Measurements from ENCODE around the gene SFRP2.

The SFRP2 gene

DNA sequence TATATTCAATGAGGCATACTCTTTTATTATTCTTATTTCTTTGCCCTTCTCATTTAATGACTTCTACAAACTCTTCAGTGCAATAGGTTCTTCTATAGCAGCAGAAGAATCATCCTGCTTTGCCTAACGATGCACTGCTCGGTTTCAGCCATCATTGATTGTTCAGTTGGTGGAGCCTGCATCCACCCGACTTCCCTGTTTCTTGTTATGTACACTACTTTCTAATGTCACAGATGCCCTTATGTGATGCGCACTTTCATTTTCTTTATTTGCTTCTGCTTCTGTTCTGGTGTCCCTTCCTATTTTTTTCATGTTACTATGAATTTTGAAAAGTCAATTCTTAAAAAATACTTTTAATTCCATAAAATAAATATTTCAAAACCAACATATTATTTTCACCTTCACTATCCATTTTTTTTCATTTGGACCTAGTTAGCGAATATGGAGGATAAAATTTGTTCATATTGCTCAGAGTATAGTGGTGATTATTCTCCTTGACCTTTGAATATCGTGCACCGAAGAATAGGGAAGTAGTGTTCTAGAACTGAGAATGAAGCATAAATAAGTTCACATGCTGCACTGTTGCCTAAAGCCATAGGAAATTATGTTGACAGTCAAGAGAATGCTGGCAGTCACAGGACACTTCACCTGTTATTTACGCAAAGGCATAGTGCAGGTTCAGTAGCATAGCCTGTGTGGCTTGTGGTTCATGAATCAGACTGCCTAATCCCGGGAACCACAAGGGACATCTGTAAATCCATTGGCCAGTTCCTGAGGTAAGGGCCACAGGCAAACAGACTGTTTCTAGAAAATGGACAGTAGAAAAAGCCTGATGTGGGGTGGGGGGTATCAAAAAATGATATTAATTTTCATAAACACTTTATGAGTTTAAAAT is 21.3 kb upstream of the SFRP2 start:
- peaks cover 33% of the 10 kb centered on the region for H3K4me1 Mint-ChIP-seq (ENCODE audit: low read depth)
- no peaks in the 10 kb centered on the region for H3K36me3 Mint-ChIP-seq (ENCODE audit: low read depth)
- DNase-seq, result no peak
- H3K27ac Mint-ChIP-seq, result peak overlapping the region; percentile 22
- H3K9me3 Mint-ChIP-seq, result no peaks in the 10 kb centered on the region
- H3K27me3 Mint-ChIP-seq, result peaks cover 9% of the 10 kb centered on the region
- H3K4me3 Mint-ChIP-seq, result no peak overlapping the region

DNA sequence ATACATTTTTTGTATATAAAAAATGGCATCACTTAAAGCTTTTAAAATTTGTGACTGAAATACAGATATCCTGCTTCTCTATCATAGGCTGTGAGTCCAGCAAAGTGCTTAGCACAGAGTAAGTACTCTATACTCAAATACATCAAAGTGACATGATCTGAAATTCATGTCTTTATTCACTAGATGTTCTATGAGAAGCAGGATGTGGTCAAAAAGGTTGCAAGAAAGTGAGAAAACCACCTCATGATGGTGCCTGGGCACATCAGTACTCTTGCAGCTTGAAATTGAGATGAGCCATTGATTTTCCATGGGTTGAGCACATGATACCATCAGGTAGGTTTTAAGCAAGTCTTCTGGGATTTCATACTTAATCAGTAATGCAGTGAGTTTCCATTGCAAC is 20.4 kb upstream of the SFRP2 start:
- no peak for DNase-seq
- Mint-ChIP-seq H3K4me1 (ENCODE audit: low read depth) (peaks cover 33% of the 10 kb centered on the region), H3K27ac (peak overlapping the region; percentile 22), H3K27me3 (peaks cover 7% of the 10 kb centered on the region), H3K9me3 (no peaks in the 10 kb centered on the region), H3K4me3 (no peak overlapping the region), H3K36me3 (ENCODE audit: low read depth) (no peaks in the 10 kb centered on the region)

DNA sequence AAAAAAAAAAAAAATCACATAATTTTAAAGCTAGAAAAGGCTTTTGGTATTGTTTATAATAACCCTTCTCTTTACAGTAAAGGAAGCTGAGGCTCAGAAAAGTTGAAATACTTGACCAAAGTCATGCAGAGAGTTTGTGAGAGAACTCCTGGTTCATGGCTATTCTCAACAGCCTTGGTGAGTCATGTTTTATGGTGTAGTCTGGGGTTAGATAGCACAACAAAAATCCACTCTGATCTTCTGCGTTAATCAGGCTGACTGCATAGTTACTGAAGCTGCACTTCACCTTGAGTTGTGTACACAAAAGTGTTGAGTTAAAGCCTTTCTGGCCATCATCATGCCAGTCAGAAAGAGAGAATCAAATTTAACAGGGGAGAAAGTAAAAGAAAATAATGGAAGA is 19.3 kb upstream of the SFRP2 start:
- peaks cover 33% of the 10 kb centered on the region for H3K4me1 Mint-ChIP-seq (ENCODE audit: low read depth)
- H3K9me3 Mint-ChIP-seq, result no peaks in the 10 kb centered on the region
- no peak for DNase-seq
- H3K36me3 Mint-ChIP-seq (ENCODE audit: low read depth), result no peaks in the 10 kb centered on the region
- peaks cover 2% of the 10 kb centered on the region for H3K27me3 Mint-ChIP-seq
- no peak overlapping the region for H3K27ac Mint-ChIP-seq
- H3K4me3 Mint-ChIP-seq, result no peak overlapping the region

DNA sequence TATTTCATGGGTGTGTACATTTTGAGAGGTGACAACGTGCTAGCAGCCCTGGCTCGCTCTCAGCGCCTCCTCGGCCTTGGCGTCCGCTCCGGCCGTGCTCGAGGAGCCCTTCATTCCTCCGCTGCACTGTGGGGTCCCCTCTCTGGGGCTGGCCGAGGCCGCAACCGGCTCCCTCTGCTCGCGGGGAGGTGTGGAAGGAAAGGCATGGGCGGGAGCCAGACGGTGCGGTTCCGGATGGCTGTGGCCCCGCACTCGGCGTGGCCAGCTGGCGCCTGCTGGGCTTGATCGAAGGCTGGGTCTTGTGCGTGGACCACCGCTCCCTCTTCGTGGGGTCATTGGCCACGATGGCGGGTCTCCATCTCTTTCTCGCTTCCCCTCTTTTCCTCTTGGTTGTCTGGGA is 17.2 kb upstream of the SFRP2 start:
- peaks cover 30% of the 10 kb centered on the region for H3K4me1 Mint-ChIP-seq (ENCODE audit: low read depth)
- H3K27ac Mint-ChIP-seq, result no peak overlapping the region
- peaks cover 5% of the 10 kb centered on the region for H3K27me3 Mint-ChIP-seq
- DNase-seq, result no peak
- H3K9me3 Mint-ChIP-seq, result no peaks in the 10 kb centered on the region
- no peak overlapping the region for H3K4me3 Mint-ChIP-seq
- no peaks in the 10 kb centered on the region for H3K36me3 Mint-ChIP-seq (ENCODE audit: low read depth)

DNA sequence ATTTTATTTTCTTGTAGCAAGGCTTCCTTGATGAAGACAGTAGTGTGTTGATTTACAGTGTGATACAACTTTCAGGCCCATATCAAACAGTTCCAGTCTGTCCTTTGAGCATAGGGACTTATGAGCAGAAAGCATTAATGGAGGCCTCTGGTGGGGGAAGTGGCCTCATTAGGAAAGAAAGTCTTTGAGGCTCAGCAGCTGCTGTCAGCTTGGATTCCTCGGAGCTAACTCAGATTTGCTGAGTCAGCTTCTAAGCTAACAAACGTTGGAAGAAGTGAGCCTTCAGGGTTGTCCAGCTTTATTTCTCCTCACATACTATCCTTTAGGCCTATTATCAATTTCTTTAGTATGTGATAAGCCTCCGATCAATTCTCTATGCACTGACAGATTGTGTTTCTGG is 15.8 kb upstream of the SFRP2 start:
- peaks cover 22% of the 10 kb centered on the region for H3K4me1 Mint-ChIP-seq (ENCODE audit: low read depth)
- H3K27ac Mint-ChIP-seq, result no peak overlapping the region
- peaks cover 7% of the 10 kb centered on the region for H3K27me3 Mint-ChIP-seq
- no peaks in the 10 kb centered on the region for H3K9me3 Mint-ChIP-seq
- H3K36me3 Mint-ChIP-seq (ENCODE audit: low read depth), result no peaks in the 10 kb centered on the region
- DNase-seq, result no peak
- H3K4me3 Mint-ChIP-seq, result no peak overlapping the region

DNA sequence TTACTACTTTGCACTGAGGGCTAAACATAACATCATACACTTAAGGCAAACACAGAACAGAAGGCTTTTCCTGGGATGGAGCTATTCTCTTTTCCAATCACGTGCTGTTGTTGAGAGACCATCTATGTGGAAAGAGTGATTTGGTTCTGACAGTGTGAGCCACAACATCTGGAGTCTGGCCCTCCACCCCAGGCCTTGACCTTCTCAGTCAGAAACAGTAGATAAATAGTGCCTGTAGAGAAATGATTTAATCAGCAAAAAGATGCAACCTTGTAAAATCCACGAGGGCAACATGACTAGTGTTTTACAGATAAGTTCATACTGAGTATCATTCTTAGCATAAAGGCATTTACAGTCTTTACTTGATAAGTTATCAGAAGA is 10.8 kb upstream of the SFRP2 start:
- no peaks in the 10 kb centered on the region for H3K36me3 Mint-ChIP-seq (ENCODE audit: low read depth)
- peaks cover 50% of the 10 kb centered on the region for H3K27me3 Mint-ChIP-seq
- H3K4me1 Mint-ChIP-seq (ENCODE audit: low read depth), result no peaks in the 10 kb centered on the region
- H3K4me3 Mint-ChIP-seq, result no peak overlapping the region
- no peaks in the 10 kb centered on the region for H3K9me3 Mint-ChIP-seq
- DNase-seq, result no peak
- no peak overlapping the region for H3K27ac Mint-ChIP-seq

DNA sequence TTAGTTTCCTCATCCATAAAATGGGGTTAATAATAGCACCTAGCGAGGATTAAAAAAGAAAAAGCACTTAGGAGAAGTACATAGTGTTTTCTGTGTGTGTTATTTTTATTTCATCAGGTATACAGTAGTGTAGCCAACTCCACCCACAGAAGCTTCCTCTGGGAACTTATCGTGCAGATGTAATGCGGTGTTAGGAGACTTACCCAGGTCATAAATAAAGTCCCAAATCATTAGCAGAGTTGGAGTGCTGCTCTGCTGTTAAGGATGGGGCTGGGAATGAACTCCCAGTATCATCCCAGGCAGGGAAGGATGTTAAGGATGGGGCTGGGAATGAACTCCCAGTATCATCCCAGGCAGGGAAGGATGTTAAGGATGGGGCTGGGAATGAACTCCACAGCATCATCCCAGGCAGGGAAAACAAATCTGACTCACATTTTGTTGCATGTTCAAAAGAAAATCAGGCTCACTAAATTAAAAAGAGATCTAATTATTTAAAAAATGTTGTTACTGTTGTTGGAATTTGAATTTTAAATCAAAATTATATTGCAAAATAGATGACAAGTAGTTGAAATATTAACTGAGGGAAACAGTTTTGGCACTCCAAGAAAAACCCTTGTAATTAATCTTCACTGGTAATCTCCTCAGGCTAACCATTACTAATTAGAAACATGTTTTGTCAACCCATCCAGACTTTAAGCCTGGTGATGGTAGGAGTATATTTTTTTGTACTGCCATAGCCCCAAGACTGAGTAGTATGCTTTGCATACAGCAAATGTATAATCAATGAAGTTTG is 10.2 kb upstream of the SFRP2 start:
- DNase-seq, result no peak
- H3K36me3 Mint-ChIP-seq (ENCODE audit: low read depth), result no peaks in the 10 kb centered on the region
- no peaks in the 10 kb centered on the region for H3K9me3 Mint-ChIP-seq
- H3K4me1 Mint-ChIP-seq (ENCODE audit: low read depth), result no peaks in the 10 kb centered on the region
- peaks cover 56% of the 10 kb centered on the region for H3K27me3 Mint-ChIP-seq
- H3K4me3 Mint-ChIP-seq, result no peak overlapping the region
- no peak overlapping the region for H3K27ac Mint-ChIP-seq

DNA sequence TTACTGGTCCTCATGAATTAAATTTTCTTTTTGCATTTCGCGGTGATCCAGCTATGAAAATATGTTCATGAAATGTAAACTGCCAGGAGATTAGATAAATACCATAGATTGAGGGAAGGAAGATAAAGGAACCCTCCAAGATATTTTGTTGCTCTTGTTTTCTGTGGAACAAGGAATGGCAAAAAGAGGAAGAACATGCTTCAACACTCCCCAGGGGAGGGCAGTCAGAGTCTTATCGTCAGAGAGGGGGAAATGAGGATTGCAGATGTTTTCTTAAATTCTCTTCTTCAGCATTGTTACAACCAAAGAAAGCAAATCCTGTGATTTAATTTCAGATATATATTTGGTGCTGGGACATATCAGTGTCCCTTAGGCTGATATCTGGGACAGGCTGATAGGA is 9.5 kb upstream of the SFRP2 start:
- peaks cover 63% of the 10 kb centered on the region for H3K27me3 Mint-ChIP-seq
- no peaks in the 10 kb centered on the region for H3K4me1 Mint-ChIP-seq (ENCODE audit: low read depth)
- H3K36me3 Mint-ChIP-seq (ENCODE audit: low read depth), result no peaks in the 10 kb centered on the region
- no peaks in the 10 kb centered on the region for H3K9me3 Mint-ChIP-seq
- no peak for DNase-seq
- no peak overlapping the region for H3K4me3 Mint-ChIP-seq
- no peak overlapping the region for H3K27ac Mint-ChIP-seq

DNA sequence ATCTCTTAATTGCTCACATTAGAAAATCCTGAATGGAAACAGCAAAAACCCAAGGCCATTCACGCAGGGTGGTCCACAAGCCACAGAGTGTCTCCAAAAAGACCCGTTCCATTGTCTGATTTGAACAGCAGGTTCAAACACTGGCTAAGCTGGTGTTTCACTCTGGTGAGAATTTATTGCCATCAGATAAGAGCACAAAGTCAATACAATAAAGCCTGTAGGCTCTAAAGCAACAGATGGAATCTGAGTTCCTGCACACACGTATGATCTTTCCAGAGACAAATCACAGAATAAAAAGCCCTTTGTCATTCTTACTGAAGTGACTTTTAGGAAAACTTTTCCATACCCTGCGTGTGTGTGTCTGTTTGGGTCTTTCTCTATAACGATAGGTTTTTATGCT is 5.1 kb upstream of the SFRP2 start:
- no peaks in the 10 kb centered on the region for H3K36me3 Mint-ChIP-seq (ENCODE audit: low read depth)
- H3K9me3 Mint-ChIP-seq, result no peaks in the 10 kb centered on the region
- no peak overlapping the region for H3K4me3 Mint-ChIP-seq

DNA sequence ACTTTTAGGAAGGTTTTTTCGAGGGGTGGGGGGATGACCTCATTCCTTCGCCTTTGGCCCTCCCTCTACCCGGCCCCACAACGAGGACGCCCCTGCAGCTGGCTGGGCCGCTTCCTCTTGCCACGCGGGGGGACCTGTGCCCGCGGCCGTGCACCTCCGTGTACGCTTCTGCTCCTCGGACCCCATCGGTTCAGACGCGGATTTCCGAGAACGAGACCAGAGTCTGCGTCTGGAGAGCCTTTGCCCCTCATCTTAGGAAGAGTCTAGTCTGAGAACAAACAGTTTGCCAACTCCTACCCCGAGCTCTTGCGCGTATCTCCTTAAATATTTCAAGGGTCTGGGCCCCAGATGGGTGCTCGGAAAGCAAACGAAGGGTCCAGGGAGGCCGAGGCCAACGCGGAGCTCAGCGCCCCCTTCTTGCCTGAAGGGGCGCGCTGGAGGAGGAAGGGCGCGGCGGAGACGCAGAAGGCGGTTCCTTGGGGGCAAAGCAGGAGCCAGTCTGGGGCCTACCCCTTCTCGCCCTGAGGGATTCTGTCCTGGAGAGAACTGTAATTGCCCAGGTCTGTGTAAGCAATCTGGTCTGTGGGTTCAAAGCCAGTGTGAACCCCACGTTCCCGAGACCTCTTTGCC is 3.9 kb upstream of the SFRP2 start:
- Mint-ChIP-seq H3K27ac (no peak overlapping the region), H3K36me3 (ENCODE audit: low read depth) (no peaks in the 10 kb centered on the region), H3K4me3 (peak overlapping the region; percentile 76), H3K27me3 (peaks cover 95% of the 10 kb centered on the region), H3K4me1 (ENCODE audit: low read depth) (peaks cover 42% of the 10 kb centered on the region), H3K9me3 (no peaks in the 10 kb centered on the region)
- DNase-seq, result peak; percentile 37

More for the DNA sequence above, 5.1 kb upstream of the SFRP2 start:
- DNase-seq, result no peak
- H3K27me3 Mint-ChIP-seq, result peaks cover 92% of the 10 kb centered on the region
- H3K27ac Mint-ChIP-seq, result no peak overlapping the region
- H3K4me1 Mint-ChIP-seq (ENCODE audit: low read depth), result peaks cover 33% of the 10 kb centered on the region

DNA sequence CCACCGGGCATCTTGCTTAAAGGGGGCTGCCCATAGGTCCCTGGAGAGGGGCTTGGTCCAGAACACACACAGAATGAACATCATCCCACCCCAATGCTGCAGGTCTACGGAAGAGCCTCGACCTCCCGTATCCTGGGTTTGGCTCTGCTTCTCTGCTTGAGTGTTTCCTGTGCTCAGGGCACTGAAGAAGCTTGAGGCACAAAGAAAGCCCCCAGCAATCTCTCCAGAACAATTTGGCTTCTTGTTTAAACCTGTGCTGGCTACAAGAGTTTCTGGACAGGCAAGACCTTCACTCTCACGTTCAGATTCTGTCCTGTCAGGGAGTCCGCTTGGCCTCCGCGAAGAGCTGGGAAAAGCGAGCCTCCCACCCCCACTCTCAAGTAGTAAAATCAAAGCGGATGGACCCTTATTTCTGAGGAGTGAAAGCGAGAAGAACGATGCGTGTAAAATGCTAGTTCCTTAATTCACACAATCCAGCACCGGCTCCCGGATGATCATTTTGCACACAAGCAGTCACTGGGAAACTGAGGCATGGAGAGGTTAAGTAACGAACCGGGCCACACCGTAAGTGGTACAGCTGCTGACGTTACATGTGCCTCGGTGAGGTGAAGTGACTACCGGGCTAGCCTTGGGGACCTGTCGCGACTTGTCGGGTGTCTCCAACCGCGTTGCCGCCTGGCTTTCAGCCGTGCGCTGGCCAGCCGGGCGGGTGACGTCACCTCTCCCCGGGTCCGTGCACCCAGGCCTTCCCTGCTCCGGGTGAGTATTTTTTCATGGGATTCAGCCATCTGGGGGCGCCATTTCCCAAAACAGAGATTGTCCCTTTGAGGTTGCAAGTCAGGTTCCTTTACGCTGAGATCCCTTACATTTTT is 3.1 kb upstream of the SFRP2 start:
- Mint-ChIP-seq H3K36me3 (ENCODE audit: low read depth) (no peaks in the 10 kb centered on the region), H3K27me3 (peaks cover 95% of the 10 kb centered on the region), H3K4me3 (peak overlapping the region; percentile 76), H3K4me1 (ENCODE audit: low read depth) (peaks cover 42% of the 10 kb centered on the region), H3K27ac (no peak overlapping the region), H3K9me3 (no peaks in the 10 kb centered on the region)
- peak; percentile 66 for DNase-seq

DNA sequence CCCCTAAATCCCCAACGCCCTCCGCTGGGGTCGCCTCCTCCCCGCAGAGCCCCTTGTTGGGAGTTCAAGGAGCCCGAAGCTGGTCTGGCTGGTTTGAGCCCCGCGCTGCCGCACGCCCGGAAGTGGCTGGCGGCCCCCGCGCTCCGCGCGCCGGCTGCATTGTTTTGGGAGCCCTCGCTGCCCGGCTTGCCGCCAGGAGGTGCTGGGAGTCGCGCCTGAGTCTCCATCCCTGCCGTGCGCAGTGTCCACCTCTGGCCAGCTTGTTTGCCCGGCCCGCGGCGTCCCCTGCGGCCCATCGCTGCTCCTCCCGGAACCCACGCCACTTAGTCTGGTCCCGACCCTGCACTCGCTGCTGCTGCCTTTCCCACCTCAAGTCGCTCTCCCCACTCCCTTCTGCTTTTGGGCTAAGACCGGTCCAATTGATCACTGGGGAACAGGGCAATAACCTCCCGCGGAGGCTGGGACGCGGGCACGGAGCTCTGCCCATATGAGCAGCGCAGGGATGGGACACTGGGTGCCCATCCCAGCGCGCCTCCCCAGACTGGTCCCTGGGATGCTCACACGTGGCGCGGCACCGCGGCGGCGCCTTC is 2.2 kb upstream of the SFRP2 start:
- H3K4me1 Mint-ChIP-seq (ENCODE audit: low read depth), result peaks cover 42% of the 10 kb centered on the region
- no peaks in the 10 kb centered on the region for H3K9me3 Mint-ChIP-seq
- H3K27ac Mint-ChIP-seq, result peak overlapping the region; percentile 57
- peak; percentile 64 for DNase-seq
- no peaks in the 10 kb centered on the region for H3K36me3 Mint-ChIP-seq (ENCODE audit: low read depth)
- H3K27me3 Mint-ChIP-seq, result peaks cover 96% of the 10 kb centered on the region
- peak overlapping the region; percentile 76 for H3K4me3 Mint-ChIP-seq

DNA sequence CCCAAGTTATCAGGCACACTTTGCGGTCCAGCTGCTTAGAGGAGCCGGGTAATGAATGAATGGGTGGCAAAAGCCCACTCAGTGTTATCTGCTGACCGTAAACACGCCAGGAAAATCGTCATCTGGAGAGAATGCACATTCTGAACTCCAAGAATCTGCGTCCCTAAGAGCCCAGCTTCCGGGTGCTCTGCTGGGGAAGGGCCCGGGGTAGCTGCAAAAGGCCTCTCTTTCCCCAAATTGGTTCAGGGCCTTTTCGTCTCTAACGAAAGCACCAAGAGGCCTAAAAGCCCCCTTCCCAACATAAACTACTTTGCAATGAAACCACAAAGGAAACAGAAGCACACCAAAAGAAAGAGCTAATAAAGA is 1.6 kb upstream of the SFRP2 start:
- Mint-ChIP-seq H3K27me3 (peaks cover 96% of the 10 kb centered on the region), H3K4me1 (ENCODE audit: low read depth) (peaks cover 42% of the 10 kb centered on the region), H3K9me3 (no peaks in the 10 kb centered on the region), H3K27ac (no peak overlapping the region), H3K4me3 (peak overlapping the region; percentile 35), H3K36me3 (ENCODE audit: low read depth) (no peaks in the 10 kb centered on the region)
- DNase-seq, result no peak
